H1 (cell line): Measurements from ENCODE around the gene TMEM182. TPM values are rescaled to one million over a fixed set of nuclear protein-coding genes. Genes with fewer than 3 reads are reported as not detected.

Source experiments
- SIN3A ChIP-seq, 2 experiments: IDR thresholded peaks in 1 of 2; conservative IDR thresholded peaks in 1 of 2; 2 replicates each; pipeline ENCODE4 v1.6.1; 2011 to 2012; ENCODE audit warnings: low read length in 2 of 2, improper control_type of control experiment in 1 of 2, low read depth in 1 of 2, mild to moderate bottlenecking in 1 of 2
- polyA plus RNA-seq, 7 experiments: library from polyadenylated mRNA; depleted of rRNA in 3 of 7; stranded (reverse) in 5 of 7; unstranded in 2 of 7; fragments of >200 nt in 5 of 7; fragments of 200-250 nt in 2 of 7; gene quantifications; 1 replicate in 5 of 7; 2 replicates in 1 of 7; 4 replicates in 1 of 7; pipeline versions ENCODE4 v1.2.1 to v1.2.3, GENCODE V29; 2011 to 2013; ENCODE audit warnings: missing spikeins in 2 of 7, mixed read lengths in 2 of 7
- total RNA-seq: library from RNA; stranded (reverse); fragmentation: NEBNext Ultra II Directional; extraction: Animal tissue kit (Norgen Biotek cat#: 25700); gene quantifications from 2 replicates; pipeline ENCODE4 v1.2.1, GENCODE V29; 2021

Gene TMEM182
- total and polyA plus RNA-seq, 2 of the 8 experiments (the other 6 are each of a cell fraction or from before 2014, with no cell fraction given): 3.1 to 4.3 TPM

GRCh38 chr2:102754456-102755145 lies 7.2 kb upstream of the TMEM182 start (continued):
- no peak for TF ChIP-seq SIN3A (conservative IDR thresholded peaks at IDR 0.05 in 1 of 2, IDR thresholded peaks at IDR 0.05 in 1 of 2; ENCODE audit: low read depth in 1 of 2, low read length in 2 of 2)
